ENCODE data around the gene GRM7. TPM values are rescaled to one million over a fixed set of nuclear protein-coding genes. Genes with fewer than 3 reads are reported as not detected.

Gene GRM7
- polyA plus RNA-seq, 3 donors: not detected

GRCh38 chr3:7357101-7357500 is 496.2 kb downstream of the GRM7 start:
- intact Hi-C loops (cut with micrococcal nuclease): no loop called here
- Histone ChIP-seq H3K4me2 (replicated peaks; ENCODE audit: extremely low read depth, low read length, poor library complexity, severe bottlenecking) (no peak overlapping the region), H3K79me2 (ENCODE audit: insufficient read depth, low read length) (no peaks in the 10 kb centered on the region), H3K9me3 (replicated peaks in 1 of 2; ENCODE audit: control insufficient read depth in 1 of 2, insufficient read depth in 1 of 2, low read length in 2 of 2) (peaks cover 0 to 4% of the 10 kb centered on the region in 2 donors), H3K4me3 (replicated peaks in 1 of 3; ENCODE audit: low read depth in 2 of 3, low read length in 3 of 3) (no peak overlapping the region), H3K27me3 (ENCODE audit: control insufficient read depth in 2 of 2, insufficient read depth in 2 of 2, low read length in 2 of 2) (no peaks in the 10 kb centered on the region), H3K27ac (ENCODE audit: low read depth in 1 of 2, low read length in 2 of 2) (no peak overlapping the region), H2AFZ (ENCODE audit: insufficient read depth, low read depth, low read length, poor library complexity, severe bottlenecking) (no peak overlapping the region), H3K9ac (ENCODE audit: insufficient read depth, low read length, poor library complexity, severe bottlenecking) (no peak overlapping the region), H3K36me3 (replicated peaks in 1 of 2; ENCODE audit: control insufficient read depth in 1 of 2, insufficient read depth in 2 of 2, low read length in 2 of 2) (no peaks in the 10 kb centered on the region), H3K4me1 (ENCODE audit: control insufficient read depth in 1 of 2, insufficient read depth in 2 of 2, low read length in 2 of 2) (no peaks in the 10 kb centered on the region), H4K20me1 (ENCODE audit: insufficient read depth, low read length) (no peaks in the 10 kb centered on the region)
- DNase-seq: no peak
- Mint-ChIP-seq H3K4me1 (no peaks in the 10 kb centered on the region), H3K27me3 (ENCODE audit: low read depth in 3 of 3) (no peaks in the 10 kb centered on the region), H3K27ac (no peak overlapping the region), H3K36me3 (no peaks in the 10 kb centered on the region), H3K4me3 (no peak overlapping the region), H3K9me3 (peaks cover 0 to 7% (median 3%) of the 10 kb centered on the region in 7 donors)
- 100% methylated on average over 1 of the region's 1 CpG for WGBS (ENCODE audit: insufficient coverage)
- no peak for TF ChIP-seq CTCF (IDR thresholded peaks at IDR 0.05)

GRCh38 chr3:7367968-7368367 is 507.1 kb downstream of the GRM7 start:
- Mint-ChIP-seq H3K27ac (no peak overlapping the region), H3K36me3 (no peaks in the 10 kb centered on the region), H3K27me3 (ENCODE audit: low read depth in 3 of 3) (no peaks in the 10 kb centered on the region), H3K4me1 (no peaks in the 10 kb centered on the region), H3K9me3 (peaks cover 0 to 1% (median 0%) of the 10 kb centered on the region in 7 donors), H3K4me3 (no peak overlapping the region)
- Histone ChIP-seq H3K9me3 (replicated peaks in 1 of 2; ENCODE audit: control insufficient read depth in 1 of 2, insufficient read depth in 1 of 2, low read length in 2 of 2) (no peaks in the 10 kb centered on the region), H3K79me2 (ENCODE audit: insufficient read depth, low read length) (no peaks in the 10 kb centered on the region), H3K4me1 (ENCODE audit: control insufficient read depth in 1 of 2, insufficient read depth in 2 of 2, low read length in 2 of 2) (no peaks in the 10 kb centered on the region), H2AFZ (ENCODE audit: insufficient read depth, low read depth, low read length, poor library complexity, severe bottlenecking) (no peak overlapping the region), H3K4me3 (replicated peaks in 1 of 3; ENCODE audit: low read depth in 2 of 3, low read length in 3 of 3) (no peak overlapping the region), H4K20me1 (ENCODE audit: insufficient read depth, low read length) (no peaks in the 10 kb centered on the region), H3K36me3 (replicated peaks in 1 of 2; ENCODE audit: control insufficient read depth in 1 of 2, insufficient read depth in 2 of 2, low read length in 2 of 2) (no peaks in the 10 kb centered on the region), H3K27ac (ENCODE audit: low read depth in 1 of 2, low read length in 2 of 2) (no peak overlapping the region), H3K4me2 (replicated peaks; ENCODE audit: extremely low read depth, low read length, poor library complexity, severe bottlenecking) (no peak overlapping the region), H3K27me3 (ENCODE audit: control insufficient read depth in 2 of 2, insufficient read depth in 2 of 2, low read length in 2 of 2) (no peaks in the 10 kb centered on the region), H3K9ac (ENCODE audit: insufficient read depth, low read length, poor library complexity, severe bottlenecking) (no peak overlapping the region)
- DNase-seq: no peak
- intact Hi-C loops (cut with micrococcal nuclease): no loop called here
- WGBS (ENCODE audit: insufficient coverage): no CpG with 5 or more reads among the region's 1 CpG
- TF ChIP-seq CTCF (IDR thresholded peaks at IDR 0.05): no peak

Measured in CD14-positive monocyte (primary cell).